ENCODE data around the gene C20orf202.

C20orf202 gene

GRCh38 chr20:1186367-1186991 lies 16.8 kb upstream of the C20orf202 start:
- H3K4me3 ChIP-seq (ENCODE audit: low read depth, low read length) = no peak overlapping the region

GRCh38 chr20:1187605-1188171 lies 15.6 kb upstream of the C20orf202 start:
- DNase-seq (ENCODE audit: low read depth) = no peak
- H3K4me3 ChIP-seq (ENCODE audit: low read depth, low read length) = no peak overlapping the region
- TF ChIP-seq, protein P1, sequence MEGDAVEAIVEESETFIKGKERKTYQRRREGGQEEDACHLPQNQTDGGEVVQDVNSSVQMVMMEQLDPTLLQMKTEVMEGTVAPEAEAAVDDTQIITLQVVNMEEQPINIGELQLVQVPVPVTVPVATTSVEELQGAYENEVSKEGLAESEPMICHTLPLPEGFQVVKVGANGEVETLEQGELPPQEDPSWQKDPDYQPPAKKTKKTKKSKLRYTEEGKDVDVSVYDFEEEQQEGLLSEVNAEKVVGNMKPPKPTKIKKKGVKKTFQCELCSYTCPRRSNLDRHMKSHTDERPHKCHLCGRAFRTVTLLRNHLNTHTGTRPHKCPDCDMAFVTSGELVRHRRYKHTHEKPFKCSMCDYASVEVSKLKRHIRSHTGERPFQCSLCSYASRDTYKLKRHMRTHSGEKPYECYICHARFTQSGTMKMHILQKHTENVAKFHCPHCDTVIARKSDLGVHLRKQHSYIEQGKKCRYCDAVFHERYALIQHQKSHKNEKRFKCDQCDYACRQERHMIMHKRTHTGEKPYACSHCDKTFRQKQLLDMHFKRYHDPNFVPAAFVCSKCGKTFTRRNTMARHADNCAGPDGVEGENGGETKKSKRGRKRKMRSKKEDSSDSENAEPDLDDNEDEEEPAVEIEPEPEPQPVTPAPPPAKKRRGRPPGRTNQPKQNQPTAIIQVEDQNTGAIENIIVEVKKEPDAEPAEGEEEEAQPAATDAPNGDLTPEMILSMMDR (IDR thresholded peaks at IDR 0.05; ENCODE audit: control insufficient read depth, extremely low read depth, insufficient read depth) = no peak

More at GRCh38 chr20:1186367-1186991, 16.8 kb upstream of the C20orf202 start:
- no peak for DNase-seq (ENCODE audit: low read depth)
- TF ChIP-seq, protein P1 (IDR thresholded peaks at IDR 0.05; ENCODE audit: control insufficient read depth, extremely low read depth, insufficient read depth) = no peak

DNA sequence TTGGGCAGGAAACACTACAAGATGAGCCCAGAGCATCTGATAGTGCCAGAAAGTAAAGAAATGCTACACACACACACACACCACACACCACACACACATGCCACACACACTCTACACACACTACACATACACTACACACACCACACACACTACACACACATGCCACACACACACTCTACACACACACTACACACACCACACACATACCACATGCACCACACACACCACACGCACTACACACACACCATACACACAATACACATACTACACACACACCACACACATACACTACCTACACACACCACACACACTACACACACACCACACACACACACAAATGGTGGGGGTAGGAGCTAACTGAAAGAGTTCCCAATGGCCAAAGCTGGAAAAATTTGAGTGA lies 14.9 kb upstream of the C20orf202 start:
- TF ChIP-seq, protein P1 (IDR thresholded peaks at IDR 0.05; ENCODE audit: control insufficient read depth, extremely low read depth, insufficient read depth) = no peak
- no peak overlapping the region for H3K4me3 ChIP-seq (ENCODE audit: low read depth, low read length)
- no peak for DNase-seq (ENCODE audit: low read depth)

DNA sequence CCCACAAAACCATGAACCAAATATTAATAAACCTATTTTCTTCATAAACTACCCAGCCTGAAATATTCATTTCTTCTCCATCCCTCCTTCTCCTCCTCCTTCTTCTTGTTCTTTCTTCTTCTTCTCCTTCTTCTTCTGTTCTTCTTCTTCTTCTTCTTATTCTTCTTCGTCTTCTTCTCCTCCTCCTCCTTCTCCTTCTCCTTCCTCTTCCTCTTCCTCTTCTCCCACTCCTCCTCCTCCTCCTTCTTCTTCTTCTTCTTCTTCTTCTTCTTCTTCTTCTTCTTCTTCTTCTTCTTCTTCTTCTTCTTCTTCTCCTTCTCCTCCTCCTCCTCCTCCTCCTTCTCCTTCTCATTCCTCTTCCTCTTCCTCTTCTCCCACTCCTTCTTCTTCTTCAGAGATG lies 13.4 kb upstream of the C20orf202 start:
- H3K4me3 ChIP-seq (ENCODE audit: low read depth, low read length) = no peak overlapping the region
- no peak for DNase-seq (ENCODE audit: low read depth)

DNA sequence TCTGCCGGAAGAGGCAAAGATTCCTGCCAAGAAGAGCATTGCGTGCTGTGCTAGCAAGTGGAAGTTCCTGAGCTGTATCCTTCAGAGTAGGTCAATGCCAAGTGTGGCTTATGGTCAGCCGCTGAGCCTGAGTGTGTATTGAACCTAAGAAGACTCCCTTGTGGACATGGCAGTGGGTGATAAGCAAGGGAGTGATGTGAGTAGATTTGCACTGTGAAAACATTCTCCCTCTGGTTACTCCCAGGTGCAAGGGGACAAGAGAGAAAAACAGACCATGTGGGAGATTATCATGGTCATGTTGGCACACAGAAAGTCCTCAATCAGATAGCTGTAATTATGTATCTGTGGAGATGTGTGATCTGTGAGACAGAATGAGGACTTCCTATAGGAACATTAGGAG lies 12.4 kb upstream of the C20orf202 start:
- TF ChIP-seq, protein P1 (IDR thresholded peaks at IDR 0.05; ENCODE audit: control insufficient read depth, extremely low read depth, insufficient read depth) = no peak
- DNase-seq (ENCODE audit: low read depth) = no peak
- no peak overlapping the region for H3K4me3 ChIP-seq (ENCODE audit: low read depth, low read length)

More for the DNA sequence above, 13.4 kb upstream of the C20orf202 start:
- TF ChIP-seq, protein P1 (IDR thresholded peaks at IDR 0.05; ENCODE audit: control insufficient read depth, extremely low read depth, insufficient read depth) = no peak

- no peak for DNase-seq (ENCODE audit: low read depth)
- TF ChIP-seq, protein P1 (IDR thresholded peaks at IDR 0.05; ENCODE audit: control insufficient read depth, extremely low read depth, insufficient read depth) = no peak
- no peak overlapping the region for H3K4me3 ChIP-seq (ENCODE audit: low read depth, low read length)
Measured at GRCh38 chr20:1191299-1191698, 12.0 kb upstream of the C20orf202 start.

- TF ChIP-seq, protein P1 (IDR thresholded peaks at IDR 0.05; ENCODE audit: control insufficient read depth, extremely low read depth, insufficient read depth) = no peak
- no peak overlapping the region for H3K4me3 ChIP-seq (ENCODE audit: low read depth, low read length)
- DNase-seq (ENCODE audit: low read depth) = no peak
Measured at GRCh38 chr20:1195226-1195625, 8.0 kb upstream of the C20orf202 start.

Measured in LNCaP clone FGC (cell line).